Measurements from ENCODE around the gene TBC1D22A. TPM values are rescaled to one million over a fixed set of nuclear protein-coding genes. Genes with fewer than 3 reads are reported as not detected.

TBC1D22A gene
- total RNA-seq, 1 experiment from 2014 or later: 14.3 TPM

DNA sequence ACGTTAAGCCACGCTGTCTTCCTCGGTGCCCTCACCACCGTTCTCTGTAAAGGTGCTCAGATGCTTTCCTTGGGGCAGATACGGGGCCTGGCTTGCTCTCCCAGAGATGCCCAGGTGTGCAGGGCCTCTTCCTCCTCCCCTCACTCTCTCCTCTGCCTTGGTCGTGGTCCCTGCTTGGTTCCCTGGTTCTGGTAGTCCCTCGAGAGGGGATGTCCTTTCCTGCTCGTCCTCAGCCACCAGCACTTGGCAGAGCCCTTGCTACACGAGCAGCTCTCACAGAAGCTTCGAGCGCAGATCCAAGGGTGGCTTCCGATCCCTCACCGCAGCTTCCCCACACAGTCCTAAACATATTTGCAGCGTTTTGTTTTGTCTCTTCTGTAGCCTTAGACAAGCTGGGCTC, 298.8 kb downstream of the TBC1D22A start:
- H3K27ac ChIP-seq (ENCODE audit: low read length): no peak overlapping the region
- no peaks in the 10 kb centered on the region for H3K79me2 ChIP-seq (ENCODE audit: low read length)
- no peak overlapping the region for H3K9ac ChIP-seq (ENCODE audit: low read length)
- DNase-seq: no peak
- no peaks in the 10 kb centered on the region for H3K36me3 ChIP-seq (ENCODE audit: low read depth, low read length)
- CTCF ChIA-PET: no interaction called here
- no peaks in the 10 kb centered on the region for H4K20me1 ChIP-seq (ENCODE audit: low read length)
- TF ChIP-seq, protein P1, sequence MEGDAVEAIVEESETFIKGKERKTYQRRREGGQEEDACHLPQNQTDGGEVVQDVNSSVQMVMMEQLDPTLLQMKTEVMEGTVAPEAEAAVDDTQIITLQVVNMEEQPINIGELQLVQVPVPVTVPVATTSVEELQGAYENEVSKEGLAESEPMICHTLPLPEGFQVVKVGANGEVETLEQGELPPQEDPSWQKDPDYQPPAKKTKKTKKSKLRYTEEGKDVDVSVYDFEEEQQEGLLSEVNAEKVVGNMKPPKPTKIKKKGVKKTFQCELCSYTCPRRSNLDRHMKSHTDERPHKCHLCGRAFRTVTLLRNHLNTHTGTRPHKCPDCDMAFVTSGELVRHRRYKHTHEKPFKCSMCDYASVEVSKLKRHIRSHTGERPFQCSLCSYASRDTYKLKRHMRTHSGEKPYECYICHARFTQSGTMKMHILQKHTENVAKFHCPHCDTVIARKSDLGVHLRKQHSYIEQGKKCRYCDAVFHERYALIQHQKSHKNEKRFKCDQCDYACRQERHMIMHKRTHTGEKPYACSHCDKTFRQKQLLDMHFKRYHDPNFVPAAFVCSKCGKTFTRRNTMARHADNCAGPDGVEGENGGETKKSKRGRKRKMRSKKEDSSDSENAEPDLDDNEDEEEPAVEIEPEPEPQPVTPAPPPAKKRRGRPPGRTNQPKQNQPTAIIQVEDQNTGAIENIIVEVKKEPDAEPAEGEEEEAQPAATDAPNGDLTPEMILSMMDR (conservative IDR thresholded peaks at IDR 0.05; ENCODE audit: low read depth, low read length): no peak
- TF ChIP-seq EZH2 (IDR thresholded peaks at IDR 0.05; ENCODE audit: low read length, unreplicated experiment) (no peak), EZH2phosphoT487 (IDR thresholded peaks at IDR 0.05; ENCODE audit: borderline replicate concordance, low read length) (no peak)
- H3K4me1 ChIP-seq (ENCODE audit: insufficient read depth, low read length): no peaks in the 10 kb centered on the region
- no peaks in the 10 kb centered on the region for H3F3A ChIP-seq (ENCODE audit: low read length, unreplicated experiment)
- no peaks in the 10 kb centered on the region for H3K9me3 ChIP-seq (ENCODE audit: low read length)
- H3K9me2 ChIP-seq (replicated peaks; ENCODE audit: low read length): no peaks in the 10 kb centered on the region
- ATAC-seq: no peak
- intact Hi-C loops (cut with micrococcal nuclease): no loop called here
- H3K27me3 ChIP-seq (ENCODE audit: low read length): no peaks in the 10 kb centered on the region
- no TSS peak for BruUV-seq (replicated peaks)
- POLR2A ChIA-PET (ENCODE audit: unreplicated experiment): no interaction called here
- no peak overlapping the region for H3K4me2 ChIP-seq (ENCODE audit: low read length)
- no peak overlapping the region for H2AFZ ChIP-seq (ENCODE audit: low read length)
- H3K4me3 ChIP-seq (ENCODE audit: low read length): no peak overlapping the region

DNA sequence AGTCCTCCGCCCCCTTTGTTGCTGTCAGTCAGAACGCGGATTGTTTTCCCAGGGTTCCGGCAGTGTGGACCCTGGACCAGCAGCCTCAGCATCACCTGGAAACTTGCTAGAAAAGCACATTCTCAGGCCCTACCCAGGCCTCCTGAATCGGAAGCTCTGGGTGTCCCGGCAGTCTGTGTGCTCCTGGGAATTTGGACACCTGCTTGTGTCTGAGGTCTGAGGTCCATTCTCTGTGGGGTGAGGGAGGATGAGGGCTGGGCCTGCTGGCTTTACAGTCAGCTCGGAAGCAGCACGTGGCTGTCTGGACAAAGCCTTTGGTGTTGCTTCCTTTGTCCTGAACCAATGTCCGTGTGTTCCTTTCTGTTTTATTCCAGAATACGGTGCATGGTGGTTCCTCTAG, 299.7 kb downstream of the TBC1D22A start:
- no peaks in the 10 kb centered on the region for H3K9me2 ChIP-seq (replicated peaks; ENCODE audit: low read length)
- no peak overlapping the region for H3K9ac ChIP-seq (ENCODE audit: low read length)
- no peaks in the 10 kb centered on the region for H3F3A ChIP-seq (ENCODE audit: low read length, unreplicated experiment)
- H3K4me2 ChIP-seq (ENCODE audit: low read length): no peak overlapping the region
- no peak overlapping the region for H3K27ac ChIP-seq (ENCODE audit: low read length)
- no peaks in the 10 kb centered on the region for H3K4me1 ChIP-seq (ENCODE audit: insufficient read depth, low read length)
- no peaks in the 10 kb centered on the region for H3K9me3 ChIP-seq (ENCODE audit: low read length)
- no peak for ATAC-seq
- intact Hi-C loops (cut with micrococcal nuclease): no loop called here
- no peaks in the 10 kb centered on the region for H3K27me3 ChIP-seq (ENCODE audit: low read length)
- H4K20me1 ChIP-seq (ENCODE audit: low read length): no peaks in the 10 kb centered on the region
- POLR2A ChIA-PET (ENCODE audit: unreplicated experiment): no interaction called here
- no peaks in the 10 kb centered on the region for H3K36me3 ChIP-seq (ENCODE audit: low read depth, low read length)
- no peak overlapping the region for H3K4me3 ChIP-seq (ENCODE audit: low read length)
- BruUV-seq (replicated peaks): no TSS peak
- H3K79me2 ChIP-seq (ENCODE audit: low read length): no peaks in the 10 kb centered on the region
- no peak for DNase-seq
- H2AFZ ChIP-seq (ENCODE audit: low read length): no peak overlapping the region
- CTCF ChIA-PET: no interaction called here
- no peak for TF ChIP-seq EZH2 (IDR thresholded peaks at IDR 0.05; ENCODE audit: low read length, unreplicated experiment)
- no peak for TF ChIP-seq EZH2phosphoT487 (IDR thresholded peaks at IDR 0.05; ENCODE audit: borderline replicate concordance, low read length)

DNA sequence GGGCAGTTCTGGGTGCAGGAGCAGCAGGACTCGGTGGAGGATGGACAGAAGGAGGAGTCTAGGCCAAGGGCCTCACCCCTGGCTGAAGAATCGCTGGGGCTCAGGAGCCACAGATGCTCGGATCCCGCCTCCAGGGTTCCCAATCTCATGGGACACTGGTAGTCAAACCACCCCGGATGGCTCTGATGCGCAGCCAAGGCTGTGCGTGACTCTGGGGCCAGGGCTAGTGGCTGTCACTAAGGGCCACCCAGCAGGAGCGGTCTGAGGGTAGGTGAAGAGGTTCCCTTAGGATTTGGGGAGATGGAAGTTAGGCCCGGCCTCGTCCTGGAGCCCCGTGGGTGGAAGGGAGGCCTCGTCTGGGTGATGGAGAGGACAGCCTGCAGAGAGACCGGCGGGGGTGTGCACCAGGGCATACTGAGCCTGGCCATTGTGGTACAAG, 300.6 kb downstream of the TBC1D22A start:
- intact Hi-C loops (cut with micrococcal nuclease): no loop called here
- Histone ChIP-seq H3K36me3 (ENCODE audit: low read depth, low read length) (no peaks in the 10 kb centered on the region), H3K27ac (ENCODE audit: low read length) (no peak overlapping the region), H3K9me3 (ENCODE audit: low read length) (no peaks in the 10 kb centered on the region), H3K27me3 (ENCODE audit: low read length) (no peaks in the 10 kb centered on the region), H3K4me3 (ENCODE audit: low read length) (no peak overlapping the region), H2AFZ (ENCODE audit: low read length) (no peak overlapping the region), H3K4me1 (ENCODE audit: insufficient read depth, low read length) (no peaks in the 10 kb centered on the region), H3K9me2 (replicated peaks; ENCODE audit: low read length) (no peaks in the 10 kb centered on the region), H3K4me2 (ENCODE audit: low read length) (no peak overlapping the region), H3F3A (ENCODE audit: low read length, unreplicated experiment) (no peaks in the 10 kb centered on the region), H3K9ac (ENCODE audit: low read length) (no peak overlapping the region), H3K79me2 (ENCODE audit: low read length) (no peaks in the 10 kb centered on the region), H4K20me1 (ENCODE audit: low read length) (no peaks in the 10 kb centered on the region)
- ChIA-PET CTCF (no interaction called here), POLR2A (ENCODE audit: unreplicated experiment) (no interaction called here)
- TF ChIP-seq EZH2 (IDR thresholded peaks at IDR 0.05; ENCODE audit: low read length, unreplicated experiment) (no peak), EZH2phosphoT487 (IDR thresholded peaks at IDR 0.05; ENCODE audit: borderline replicate concordance, low read length) (no peak)
- TF ChIP-seq, protein P1 (conservative IDR thresholded peaks at IDR 0.05; ENCODE audit: low read depth, low read length): no peak
- DNase-seq (no peak), ATAC-seq (no peak)
- no TSS peak for BruUV-seq (replicated peaks)

Data from PC-3 (cell line).